T-helper 1 cell treated with Interleukin-12 subunit alpha and Interleukin-12 subunit beta and Interleukin-4 antibody, amounts not matched to agents 30 ng/mL and 1 ng/mL, for 36 hours (primary cell): Measurements from ENCODE around the gene GRID1. TPM values are rescaled to one million over a fixed set of nuclear protein-coding genes. Genes with fewer than 3 reads are reported as not detected.

Experiments used
- intact Hi-C: fragments of 100-400 bp; cut with micrococcal nuclease; formaldehyde crosslinking; loops from one replicate; pipeline ENCODE4 v1.15.1; 2024
- total RNA-seq: library from RNA; stranded (reverse); gene quantifications from 2 replicates; pipeline ENCODE4 v1.2.3, GENCODE V29; 2022

Gene GRID1
- total RNA-seq, 1 donor from 2014 or later: not detected

DNA sequence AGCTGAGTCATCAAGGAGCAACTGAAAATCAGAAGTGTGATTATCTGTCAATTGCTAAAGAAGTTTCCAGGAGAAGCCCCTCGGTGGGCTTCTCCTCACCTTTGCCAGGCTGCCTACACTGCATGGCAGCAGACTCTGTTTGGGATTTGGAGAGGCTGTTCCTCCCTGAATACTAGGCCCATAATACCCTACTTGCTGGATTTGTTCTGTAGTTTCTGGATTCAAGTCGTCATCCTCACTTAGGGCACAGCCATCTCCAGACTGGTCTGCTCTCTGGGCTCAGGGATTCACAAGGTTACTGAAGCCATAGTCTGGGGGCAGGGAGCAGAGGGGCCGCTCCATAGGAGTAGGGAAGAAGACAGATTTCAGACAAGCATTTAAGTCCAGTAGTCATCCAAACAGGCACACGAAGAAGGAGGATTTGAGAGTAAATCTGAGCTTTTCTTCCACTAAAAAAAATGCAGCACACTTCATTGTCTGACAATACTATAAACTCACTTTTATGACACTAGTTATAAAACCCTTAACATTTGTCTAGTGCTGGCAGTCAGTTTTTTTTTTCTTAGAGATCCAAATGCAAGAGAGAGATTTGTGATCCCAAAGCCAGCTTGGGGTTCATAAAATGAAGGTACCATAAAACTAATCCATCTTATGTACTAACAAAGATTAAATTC is 723.3 kb downstream of the GRID1 start:
- intact Hi-C loops: no loop called here

DNA sequence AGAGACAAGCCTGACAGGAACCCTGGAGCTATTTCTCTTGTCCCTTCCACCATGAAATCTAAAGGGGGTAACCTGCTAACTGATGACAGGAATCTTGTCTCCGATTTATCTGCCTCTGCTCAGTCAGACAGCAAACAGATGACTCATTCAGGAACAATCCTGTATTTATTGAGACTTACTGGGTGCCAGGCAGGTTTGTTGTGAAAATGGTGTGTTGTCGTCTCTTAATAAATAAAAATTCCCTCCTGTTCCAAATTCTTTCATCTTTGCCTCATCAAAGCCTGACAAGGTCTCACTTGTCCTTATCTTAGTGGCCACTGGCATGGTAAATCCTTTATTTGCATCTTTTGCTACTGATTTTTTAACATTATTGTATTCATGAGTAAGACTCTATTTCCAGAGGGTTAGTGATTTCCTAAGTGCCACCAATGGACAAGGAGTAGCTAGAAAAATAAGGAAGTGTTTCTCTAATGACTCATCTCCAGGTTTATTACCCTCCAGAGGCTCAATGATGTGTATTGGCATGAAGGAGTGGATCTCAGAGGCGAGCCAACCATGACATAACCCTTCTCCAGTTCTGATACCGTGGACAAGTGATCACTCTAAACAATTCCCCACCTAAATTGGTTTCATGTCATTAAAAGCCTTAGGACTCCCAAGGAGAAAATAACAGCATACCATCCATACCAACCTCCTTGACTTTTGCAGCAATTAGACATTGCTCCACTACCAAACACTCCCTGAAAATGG is 724.0 kb downstream of the GRID1 start:
- intact Hi-C loops: no loop called here

DNA sequence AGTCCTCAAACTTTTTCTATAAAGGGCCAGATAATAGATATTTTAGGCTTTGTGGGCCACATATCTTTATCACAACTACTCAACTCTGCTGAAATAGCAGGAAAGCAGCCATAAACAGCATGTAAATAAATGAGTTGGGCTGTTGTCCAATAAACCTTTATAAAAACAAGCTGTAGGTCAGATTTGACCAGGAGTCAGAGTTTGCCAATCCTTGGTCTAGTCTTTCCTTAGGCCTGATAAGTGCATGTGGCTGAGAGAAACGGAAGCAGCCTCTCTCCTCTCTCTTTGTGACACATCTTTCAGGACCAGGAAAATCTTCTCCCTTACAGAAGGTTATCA is 724.5 kb downstream of the GRID1 start:
- intact Hi-C loops: no loop called here

DNA sequence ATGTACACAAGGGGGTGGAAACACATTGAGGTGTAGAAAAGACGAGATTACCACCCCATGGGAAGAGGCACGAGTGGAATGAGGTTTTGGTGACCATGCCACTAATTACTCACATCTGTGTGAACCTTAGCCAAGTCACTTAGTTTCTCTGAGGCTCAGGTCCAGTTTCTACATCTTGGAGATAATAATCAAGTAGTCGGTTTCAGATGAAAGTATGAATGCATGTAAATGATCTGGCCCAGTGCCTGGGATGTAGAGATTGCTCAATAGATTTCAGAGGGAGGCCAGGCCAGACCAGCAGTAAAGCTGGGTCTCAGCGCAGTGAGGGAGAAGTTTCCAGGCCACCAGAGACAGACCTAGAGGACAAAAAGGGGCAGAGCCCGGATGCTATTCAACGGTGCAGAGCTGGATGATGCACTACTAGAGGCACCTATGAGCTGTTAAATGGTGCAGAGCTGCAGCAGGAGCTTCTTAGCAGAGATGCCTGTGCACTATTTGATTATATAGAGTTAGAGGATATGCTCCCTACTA is 725.1 kb downstream of the GRID1 start:
- intact Hi-C loops: no loop called here

DNA sequence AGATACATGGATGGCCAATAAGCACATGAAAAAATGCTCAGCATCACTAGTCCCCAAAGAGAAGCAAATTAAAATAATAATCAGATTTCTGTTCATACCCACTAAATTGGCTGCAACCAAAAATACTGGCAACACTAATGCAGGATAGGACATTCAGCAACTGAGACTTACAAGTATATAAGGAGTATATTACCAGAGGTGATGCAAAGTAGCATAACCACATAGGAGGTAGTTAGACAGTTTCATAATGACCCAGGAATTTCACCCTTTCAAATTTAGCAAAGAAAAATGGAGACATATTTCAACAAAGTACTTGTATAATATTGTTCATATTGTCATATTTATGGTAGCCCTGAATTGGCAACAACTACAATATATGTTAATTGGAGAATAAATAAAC is 727.8 kb downstream of the GRID1 start:
- intact Hi-C loops: no loop called here

DNA sequence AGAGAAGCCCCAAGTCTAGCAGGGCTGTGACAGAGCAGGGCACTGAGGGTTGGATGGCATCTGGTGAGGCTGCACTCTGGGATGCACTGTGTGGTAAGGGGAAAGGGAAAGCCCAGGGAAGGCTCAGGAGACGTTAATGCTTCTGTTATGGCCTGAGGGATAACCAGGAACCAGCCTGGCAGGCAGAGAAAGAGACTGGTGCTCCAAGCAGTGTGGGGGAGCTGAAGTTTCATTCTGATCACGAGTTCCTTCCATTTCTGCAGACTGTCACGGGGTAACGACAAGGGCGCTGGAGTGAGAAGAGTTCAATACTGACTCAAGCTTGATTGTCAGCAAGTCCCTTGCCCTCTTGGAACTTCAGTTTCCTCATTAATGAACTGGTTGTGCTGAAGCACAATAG is 730.9 kb downstream of the GRID1 start:
- intact Hi-C loops: no loop called here

DNA sequence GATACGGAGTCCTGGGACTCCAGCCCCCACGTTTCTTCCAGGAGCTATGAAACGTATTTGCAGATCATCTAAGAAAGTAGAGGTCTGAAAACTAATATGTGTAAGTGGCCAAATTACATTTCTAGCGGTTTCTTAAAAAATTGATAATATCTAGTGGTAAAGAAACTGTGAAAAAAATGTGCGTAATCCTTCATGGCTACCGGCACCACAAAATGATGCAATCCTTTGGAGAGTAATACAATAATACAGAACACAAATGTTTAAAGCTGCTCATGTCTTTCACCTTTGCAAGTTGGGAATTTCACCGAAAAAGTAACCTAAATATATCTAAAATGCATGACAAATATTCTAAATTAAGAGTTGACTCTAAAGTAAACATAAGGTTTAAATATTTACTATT is 742.1 kb downstream of the GRID1 start:
- intact Hi-C loops: no loop called here

DNA sequence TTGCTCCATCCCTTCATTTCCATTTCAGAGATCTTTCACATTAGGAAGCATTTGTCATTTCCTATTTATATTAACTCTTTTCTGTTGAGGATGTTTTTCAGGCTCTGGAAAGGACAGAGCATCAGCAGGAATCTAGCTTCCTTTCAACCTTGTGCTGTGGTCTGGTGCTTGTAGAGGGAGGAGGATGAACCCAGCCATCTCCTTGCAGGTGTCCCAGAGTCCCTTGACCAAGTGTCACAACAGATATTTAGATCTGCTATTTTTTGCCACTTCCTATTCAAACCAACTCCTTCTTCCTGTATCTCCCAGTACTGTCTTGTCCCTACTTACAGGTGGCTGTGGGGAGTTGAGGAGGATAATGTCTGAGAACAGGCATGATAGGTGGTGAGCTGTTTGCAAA is 742.8 kb downstream of the GRID1 start:
- intact Hi-C loops: no loop called here

DNA sequence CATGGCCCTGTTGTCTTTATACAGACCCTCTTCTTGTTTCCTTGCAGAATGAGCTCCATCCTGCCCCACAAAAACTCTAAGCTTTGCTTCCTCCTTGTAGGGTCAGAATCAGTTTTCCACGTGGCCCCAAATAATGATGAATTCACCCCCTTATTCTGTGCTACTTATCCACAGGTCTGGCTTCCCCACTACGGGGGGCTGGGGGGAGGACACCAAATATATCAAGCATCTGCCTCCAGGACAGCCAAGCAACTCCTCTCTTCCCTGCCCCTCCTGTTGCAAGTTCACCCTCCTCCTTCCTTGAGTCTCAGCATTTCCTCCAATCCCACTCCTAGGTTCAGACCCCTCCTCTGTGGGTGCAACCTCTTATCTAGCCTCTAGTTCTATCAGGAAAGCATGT is 743.3 kb downstream of the GRID1 start:
- intact Hi-C loops: no loop called here

DNA sequence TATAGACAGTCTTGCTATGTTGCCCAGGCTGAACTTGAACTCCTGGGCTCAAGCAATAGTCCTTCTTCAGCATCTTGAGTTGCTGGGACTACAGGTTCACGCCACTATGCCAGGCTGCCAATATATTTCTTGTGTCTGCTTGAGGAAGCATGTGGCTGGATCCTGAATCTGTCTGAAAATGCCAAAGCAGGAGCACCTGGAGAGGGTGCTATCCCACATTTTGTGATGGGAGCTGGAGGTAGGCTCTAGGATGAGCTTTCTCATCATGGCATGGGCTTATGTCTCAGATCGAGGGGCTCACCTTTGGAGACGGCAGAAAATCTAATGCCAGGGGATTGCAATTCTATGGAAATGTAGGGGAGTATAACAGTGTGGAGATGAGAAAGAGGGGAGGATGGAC is 744.2 kb downstream of the GRID1 start:
- intact Hi-C loops: no loop called here

DNA sequence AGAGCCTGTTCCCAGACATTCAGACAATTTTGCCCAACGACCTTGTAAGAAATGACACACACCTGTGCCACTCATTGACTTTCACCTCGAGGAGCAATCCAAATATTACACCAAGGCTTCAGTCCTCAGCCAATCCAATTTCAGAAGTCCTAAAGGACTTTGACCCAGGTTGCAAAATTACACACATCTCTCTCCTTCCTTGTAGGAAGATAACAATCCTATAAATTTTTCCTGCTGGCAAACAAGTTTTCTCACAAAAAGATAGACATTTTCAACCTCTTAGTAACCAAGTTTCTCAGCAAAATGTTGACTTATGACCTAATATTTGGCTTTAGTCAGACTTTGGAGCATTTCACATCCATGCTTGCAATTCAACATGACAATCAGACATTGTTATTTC is 745.0 kb downstream of the GRID1 start:
- intact Hi-C loops: no loop called here

DNA sequence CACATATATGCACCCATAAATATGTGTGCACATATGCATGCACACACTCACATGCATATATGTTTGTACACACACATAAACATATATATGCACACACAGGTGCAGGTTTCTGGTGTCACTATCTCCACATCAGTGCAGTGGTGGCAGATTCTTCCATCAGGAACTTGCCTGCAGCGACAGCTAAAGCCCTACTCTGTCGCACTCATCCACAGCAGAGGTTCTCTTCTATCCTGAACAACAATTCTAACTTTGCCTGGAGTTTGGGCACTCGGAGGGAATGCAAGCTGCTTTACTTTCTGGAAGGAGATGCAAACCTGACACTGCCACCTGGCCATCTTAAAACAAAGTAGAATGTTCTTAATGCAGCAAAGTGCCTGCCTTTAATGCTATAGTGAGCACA is 745.8 kb downstream of the GRID1 start:
- intact Hi-C loops: no loop called here

DNA sequence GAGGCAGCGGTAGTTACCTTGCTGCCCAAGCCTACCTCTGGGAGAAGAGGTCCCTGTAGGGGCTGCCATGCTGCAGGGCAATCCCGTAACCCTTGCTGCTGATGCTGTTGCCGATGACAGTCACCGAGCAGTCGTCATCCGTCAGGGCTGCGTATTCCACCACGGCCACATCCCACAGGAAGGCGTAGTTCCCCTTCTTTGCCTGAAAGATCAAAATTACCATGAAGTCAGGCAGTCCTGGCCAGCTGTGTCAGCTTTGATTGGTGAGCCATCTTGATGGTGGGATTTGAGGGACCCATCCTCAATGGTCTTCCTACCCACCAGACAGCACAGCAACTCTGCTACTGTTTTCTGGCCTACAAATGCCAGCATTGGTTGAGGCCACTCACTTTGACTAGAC is 746.8 kb downstream of the GRID1 start:
- intact Hi-C loops: no loop called here

DNA sequence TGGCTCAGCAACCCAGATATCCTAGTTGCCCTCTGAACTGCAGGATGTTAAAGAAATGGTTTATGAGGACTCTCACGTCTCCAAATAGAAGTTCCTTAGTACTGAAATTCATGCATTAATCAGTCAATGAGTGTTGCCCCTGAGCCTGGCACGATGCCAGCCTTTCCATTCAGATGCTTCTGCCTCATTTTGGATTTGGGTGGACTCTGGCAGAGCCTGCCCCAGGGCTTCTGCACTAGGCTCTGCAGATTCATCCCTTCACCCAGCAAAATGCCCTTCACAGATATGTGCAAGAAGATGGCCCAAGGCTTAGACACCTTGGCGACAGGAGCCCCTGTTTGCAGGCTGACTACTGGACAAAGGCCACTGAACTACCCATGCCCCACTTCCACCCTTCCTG is 747.8 kb downstream of the GRID1 start:
- intact Hi-C loops: no loop called here

DNA sequence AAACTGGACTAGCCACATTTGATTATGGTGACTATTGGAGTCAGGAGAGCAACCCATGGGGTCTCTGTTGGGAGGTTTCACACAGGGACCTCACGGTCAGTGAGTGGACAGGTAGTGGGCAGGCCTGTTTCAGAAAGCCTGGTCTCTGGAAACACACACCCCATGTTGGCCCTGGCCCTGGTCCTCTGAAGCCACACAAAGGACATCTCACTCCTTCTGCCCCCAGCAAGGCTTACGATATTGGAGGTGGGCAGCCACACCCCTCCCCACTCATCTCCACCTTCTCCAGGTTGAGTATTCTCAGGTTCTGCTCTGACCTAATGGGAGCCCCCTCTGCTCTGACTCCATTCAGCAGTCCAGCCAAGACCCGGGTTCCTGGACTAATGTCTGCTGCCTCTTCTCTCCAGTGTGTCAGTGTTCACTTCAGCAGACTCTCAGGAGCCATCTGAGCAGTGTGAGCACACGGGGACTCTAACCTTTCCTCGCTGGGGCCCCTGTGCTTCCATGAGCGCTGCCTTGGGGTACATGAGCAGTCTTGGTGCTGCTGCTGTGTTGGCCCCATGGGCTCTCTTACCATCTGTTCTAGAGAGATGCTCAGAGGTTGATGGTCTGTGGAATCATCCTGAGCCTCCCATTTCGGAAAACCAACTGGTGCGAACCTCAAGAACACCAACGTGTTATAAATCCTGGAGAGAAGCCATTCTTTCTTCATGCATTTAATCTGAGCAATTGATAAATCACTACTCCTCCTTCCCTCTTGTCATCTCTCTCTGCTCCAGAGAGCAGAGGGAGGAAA is 748.6 kb downstream of the GRID1 start:
- intact Hi-C loops: no loop called here

DNA sequence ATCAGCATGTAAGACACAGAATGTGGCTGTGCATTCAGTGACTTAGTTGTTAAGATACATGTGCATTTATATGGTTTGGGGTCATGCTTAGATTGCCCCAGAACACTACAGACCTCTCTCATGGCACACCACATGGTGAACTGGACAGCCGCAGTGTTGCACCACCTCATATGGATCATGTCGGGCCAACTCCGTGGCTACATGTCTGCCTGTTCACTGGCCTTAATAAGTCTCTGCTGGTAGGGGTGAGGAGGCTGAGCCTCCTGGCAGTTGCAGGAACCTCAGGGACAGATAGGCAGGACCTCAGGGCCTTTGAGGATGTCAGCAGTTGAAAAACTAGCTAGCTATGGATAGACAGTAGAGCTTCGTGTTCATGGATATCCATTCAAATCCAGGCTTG is 751.0 kb downstream of the GRID1 start:
- intact Hi-C loops: no loop called here

DNA sequence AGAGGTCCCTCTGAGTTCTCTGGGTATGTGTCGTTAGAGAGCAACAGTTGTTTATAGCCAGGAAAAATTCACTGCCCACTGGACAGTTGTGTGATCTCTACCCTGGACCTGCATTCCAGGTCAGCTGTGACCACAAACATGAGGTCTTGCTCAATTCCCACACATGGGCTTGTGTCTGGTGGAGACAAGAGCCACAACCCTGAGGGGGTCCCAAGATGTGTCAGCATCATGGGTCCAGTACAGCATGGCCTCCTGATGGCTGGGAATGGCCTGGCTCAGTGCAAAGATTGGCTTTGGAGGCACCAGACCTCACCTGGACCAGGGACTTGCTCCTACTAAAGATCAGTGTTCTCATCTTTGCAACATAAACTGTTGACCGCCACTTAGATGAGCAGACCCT is 751.6 kb downstream of the GRID1 start:
- intact Hi-C loops: no loop called here

DNA sequence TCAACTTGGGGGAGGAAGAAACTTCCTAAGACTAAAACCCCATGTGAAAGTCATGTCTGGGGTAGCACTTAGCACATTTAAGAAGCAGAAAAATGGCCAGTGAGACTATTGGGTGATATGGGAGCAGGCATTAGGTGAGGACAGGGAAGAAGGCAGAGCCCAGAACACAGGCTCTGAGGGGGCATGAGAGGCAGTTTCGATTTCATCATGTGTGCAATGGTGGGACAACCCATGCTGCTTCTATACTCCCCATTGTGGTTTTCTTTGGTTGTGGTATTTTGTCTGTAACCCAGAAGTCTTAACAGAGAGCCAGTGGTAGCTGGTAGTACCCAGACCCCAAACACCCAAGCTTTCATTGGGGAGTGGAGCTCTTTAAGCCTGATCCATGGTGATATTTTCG is 752.0 kb downstream of the GRID1 start:
- intact Hi-C loops: no loop called here

DNA sequence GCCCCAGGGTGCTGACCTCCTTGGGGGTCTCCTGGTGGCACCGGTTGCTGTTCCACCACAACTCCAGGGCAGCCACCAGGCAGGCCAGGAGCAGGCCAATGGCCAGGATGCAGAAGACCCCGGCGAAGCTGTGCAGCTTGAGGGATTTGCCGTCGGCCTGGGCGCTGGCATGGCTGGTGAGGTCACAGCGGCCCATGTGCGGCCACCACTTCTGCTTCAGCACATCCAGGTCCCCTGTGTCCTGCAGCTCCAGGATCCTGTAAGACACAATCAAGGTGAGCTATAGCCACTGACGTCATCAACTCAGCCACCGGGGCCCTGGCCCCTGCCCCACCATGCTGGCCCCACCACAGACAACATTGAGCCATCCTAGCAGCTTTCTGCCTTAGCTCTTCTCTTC is 753.2 kb downstream of the GRID1 start:
- intact Hi-C loops: no loop called here

DNA sequence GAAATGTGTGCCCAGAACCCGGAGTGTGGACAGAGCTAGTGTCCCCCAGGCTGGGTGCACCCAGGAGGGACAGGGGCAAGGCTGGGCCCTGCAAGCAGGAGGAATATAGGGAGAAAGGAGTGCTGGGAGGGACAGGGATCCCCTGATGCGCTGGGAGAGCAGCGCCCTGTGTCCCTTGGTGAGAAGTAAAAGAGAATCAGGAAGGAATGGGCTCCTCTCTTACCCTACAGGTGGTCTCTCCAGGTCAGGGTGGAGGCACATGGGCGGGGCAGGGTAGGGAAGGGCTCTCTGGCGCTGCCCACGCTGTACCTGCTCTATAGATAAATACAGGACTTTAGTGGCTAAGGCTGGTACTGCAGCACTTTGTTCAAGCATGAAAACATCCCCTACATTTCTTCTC is 753.8 kb downstream of the GRID1 start:
- intact Hi-C loops: no loop called here

DNA sequence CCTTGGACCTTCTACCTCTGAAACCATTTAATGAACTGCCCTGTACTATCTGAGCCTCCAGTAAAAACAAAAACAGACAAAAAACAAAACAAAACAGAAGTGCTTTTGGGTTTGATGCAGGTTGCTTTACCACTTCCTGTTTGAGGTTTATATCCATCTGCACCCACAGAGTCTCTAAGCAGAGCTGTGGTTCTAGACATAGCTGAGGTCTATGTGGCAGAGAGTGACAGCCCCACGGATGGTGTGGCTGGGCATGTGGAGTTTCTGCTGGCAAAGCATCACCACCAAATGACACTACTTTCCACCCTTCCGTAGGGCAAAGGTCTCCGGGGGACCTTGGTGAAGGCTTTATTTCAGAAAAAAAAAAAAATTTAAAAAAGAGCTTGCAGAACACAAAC is 754.2 kb downstream of the GRID1 start:
- intact Hi-C loops: no loop called here

DNA sequence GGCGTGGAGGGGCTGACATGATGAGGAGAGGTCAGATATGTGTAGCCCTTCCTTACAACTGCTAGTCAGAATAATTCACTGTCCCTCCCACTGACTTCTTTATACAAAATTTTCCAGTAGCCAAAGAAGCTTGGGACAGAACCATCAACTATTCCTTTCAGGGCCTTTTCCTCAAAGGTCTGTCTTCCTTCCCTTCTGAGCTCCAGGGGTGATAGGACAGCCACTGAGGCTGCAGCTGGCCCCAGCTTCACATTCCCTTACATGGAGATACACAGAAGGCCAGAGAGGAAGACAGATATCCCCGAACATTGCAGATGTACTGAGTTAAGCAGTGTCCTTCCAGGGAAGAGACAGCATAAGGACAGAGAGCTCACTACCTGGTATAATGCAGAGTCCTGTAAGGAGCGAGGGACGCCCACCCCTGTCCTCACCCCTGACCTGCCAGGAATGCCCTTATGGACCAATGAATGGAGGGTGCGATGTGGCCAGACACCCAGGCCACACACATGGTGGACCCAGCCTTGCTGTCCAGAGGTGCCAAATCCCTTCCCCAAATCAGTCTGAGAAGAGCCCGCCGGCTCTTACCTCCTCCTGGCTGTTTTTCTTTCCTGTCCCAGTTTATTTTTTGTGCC is 754.7 kb downstream of the GRID1 start:
- intact Hi-C loops: no loop called here
